K562 (cell line): ENCODE results near the gene MYL6B. TPM values are rescaled to one million over a fixed set of nuclear protein-coding genes. Genes with fewer than 3 reads are reported as not detected.

Experiments used
- DDX20 ChIP-seq: fragments of 450-650 bp; IDR thresholded peaks from 2 replicates; pipeline ENCODE4 v1.6.1; 2016; ENCODE audit warnings: missing genetic modification characterization, low read depth, mild to moderate bottlenecking, missing compliant biosample characterization, moderate library complexity
- ELF2 ChIP-seq: fragments of 250-450 bp; sonication (Bioruptor Pico); IDR thresholded peaks from 2 replicates; pipeline ENCODE4 v1.5.0; 2021; ENCODE audit warnings: mild to moderate bottlenecking
- EP300 ChIP-seq: IDR thresholded peaks from 2 replicates; pipeline ENCODE4 v1.6.1; 2012; ENCODE audit warnings: low read length, improper control_type of control experiment
- GATAD2A ChIP-seq: fragments of 450-650 bp; IDR thresholded peaks from 2 replicates; pipeline ENCODE4 v1.6.1; 2017
- KDM5B ChIP-seq: fragments of 200-600 bp; sonication (generic); IDR thresholded peaks from 2 replicates; pipeline ENCODE4 v1.6.1; 2012; ENCODE audit warnings: low read depth, mild to moderate bottlenecking, moderate library complexity, low read length, control low read depth, inconsistent platforms; ENCODE audit not compliant: insufficient replicate concordance
- NFE2L1 ChIP-seq: fragments of 450-650 bp; IDR thresholded peaks from 2 replicates; pipeline ENCODE4 v1.6.1; 2016; ENCODE audit warnings: missing genetic modification characterization, low read depth, mild to moderate bottlenecking, missing compliant biosample characterization, moderate library complexity, borderline replicate concordance
- NFIC ChIP-seq: fragments of 450-650 bp; IDR thresholded peaks from 2 replicates; pipeline ENCODE4 v1.6.1; 2017; ENCODE audit warnings: mild to moderate bottlenecking, inconsistent platforms
- PML ChIP-seq: IDR thresholded peaks from 2 replicates; pipeline ENCODE4 v1.6.1; 2012; ENCODE audit warnings: low read length, inconsistent platforms
- POLR3G ChIP-seq: IDR thresholded peaks from 2 replicates; pipeline ENCODE4 v1.6.1; 2011; ENCODE audit not compliant: insufficient read length, insufficient replicate concordance; ENCODE audit errors: extremely low read depth
- SAFB ChIP-seq: fragments of 200-400 bp; formaldehyde crosslinking; IDR thresholded peaks from 2 replicates; pipeline ENCODE4 v1.6.1; 2017; ENCODE audit warnings: low read depth, low read length, borderline replicate concordance
- SP1 ChIP-seq: sonication (generic); formaldehyde crosslinking; IDR thresholded peaks from 2 replicates; pipeline ENCODE4 v1.8.1; 2022; ENCODE audit warnings: mild to moderate bottlenecking, missing genetic modification reagents
- SRSF1 ChIP-seq: fragments of 200-400 bp; formaldehyde crosslinking; IDR thresholded peaks from 2 replicates; pipeline ENCODE4 v1.6.1; 2017; ENCODE audit warnings: mild to moderate bottlenecking, low read depth, low read length, moderate library complexity
- TAL1 ChIP-seq: fragments of 450-650 bp; IDR thresholded peaks from 2 replicates; pipeline ENCODE4 v1.6.1; 2016; ENCODE audit warnings: mild to moderate bottlenecking
- ZNF175 ChIP-seq: fragments of 200-800 bp; sonication (Bioruptor generic); IDR thresholded peaks from 2 replicates; pipeline ENCODE4 v1.6.1; 2016; ENCODE audit warnings: low read depth, mild to moderate bottlenecking, missing genetic modification characterization, missing compliant biosample characterization
- ZNF184 ChIP-seq: sonication (generic); formaldehyde crosslinking; IDR thresholded peaks from 2 replicates; pipeline ENCODE4 v1.5.0; 2020; ENCODE audit warnings: missing genetic modification reagents
- ZNF324 ChIP-seq: fragments of 250-450 bp; sonication (Bioruptor Pico); IDR thresholded peaks from 2 replicates; pipeline ENCODE4 v1.4.0; 2020; ENCODE audit warnings: mild to moderate bottlenecking
- ZNF780A ChIP-seq: fragments of 250-450 bp; sonication (Bioruptor Pico); IDR thresholded peaks from 2 replicates; pipeline ENCODE4 v1.5.0; 2021; ENCODE audit warnings: mild to moderate bottlenecking
- polyA plus RNA-seq, 8 experiments: library from polyadenylated mRNA; depleted of rRNA in 4 of 8; stranded (reverse) in 5 of 8; unstranded in 3 of 8; fragments of >200 nt; fragmentation: Nextera tagmentation in 2 of 8; fragmentation: Illumina TruSeq in 1 of 8; extraction: Ambion mirVana in 2 of 8; extraction: Trizol in 1 of 8; gene quantifications; 2 replicates each; pipeline versions ENCODE4 v1.2.1 to v1.2.3, GENCODE V29; 2011 to 2014; ENCODE audit warnings: inconsistent platforms in 1 of 8, missing spikeins in 1 of 8
- total RNA-seq, 7 experiments: library from RNA; depleted of rRNA in 6 of 7; stranded (reverse); fragments of >200 nt in 6 of 7; fragmentation: Illumina TruSeq in 2 of 7; extraction: Trizol in 2 of 7; gene quantifications; 2 replicates each; pipeline versions ENCODE4 v1.2.1 to v1.2.3, GENCODE V29; 2011 to 2021; ENCODE audit warnings: low replicate concordance in 1 of 7
- TF ChIP-seq, protein P1 (sequence below): fragments of 250-450 bp; sonication (Bioruptor Pico); IDR thresholded peaks from 2 replicates; pipeline ENCODE4 v1.8.0; 2022; ENCODE audit warnings: moderate library complexity, mild to moderate bottlenecking, inconsistent platforms
- TF ChIP-seq, protein P2 (sequence below): fragments of 450-650 bp; formaldehyde crosslinking; IDR thresholded peaks from 2 replicates; pipeline ENCODE4 v1.4.0; 2020; ENCODE audit warnings: mild to moderate bottlenecking, moderate library complexity
- TF ChIP-seq, protein P3 (sequence below), 2 experiments: fragments of 450-650 bp in 1 of 2; sonication (generic) in 1 of 2; formaldehyde crosslinking in 1 of 2; IDR thresholded peaks in 1 of 2; conservative IDR thresholded peaks in 1 of 2; 2 replicates each; pipeline versions ENCODE4 v1.6.1 to v1.8.1; 2016 to 2023; ENCODE audit warnings: mild to moderate bottlenecking in 2 of 2, moderate library complexity in 2 of 2, inconsistent platforms in 1 of 2, missing genetic modification reagents in 1 of 2
- TF ChIP-seq, protein P4 (sequence below): fragments of 450-650 bp; conservative IDR thresholded peaks from 2 replicates; pipeline ENCODE4 v1.6.1; 2016; ENCODE audit warnings: missing genetic modification characterization, low read depth, mild to moderate bottlenecking, missing compliant biosample characterization, moderate library complexity
- TF ChIP-seq, protein P5 (sequence below): sonication (generic); formaldehyde crosslinking; IDR thresholded peaks from 2 replicates; pipeline ENCODE4 v1.8.1; 2023; ENCODE audit warnings: mild to moderate bottlenecking, missing genetic modification reagents

The MYL6B gene
- total and polyA plus RNA-seq, 9 of the 15 experiments (the other 6 are each of a cell fraction or from before 2014, with no cell fraction given) = 42.8 to 77.3 (median 68.6) TPM

DNA sequence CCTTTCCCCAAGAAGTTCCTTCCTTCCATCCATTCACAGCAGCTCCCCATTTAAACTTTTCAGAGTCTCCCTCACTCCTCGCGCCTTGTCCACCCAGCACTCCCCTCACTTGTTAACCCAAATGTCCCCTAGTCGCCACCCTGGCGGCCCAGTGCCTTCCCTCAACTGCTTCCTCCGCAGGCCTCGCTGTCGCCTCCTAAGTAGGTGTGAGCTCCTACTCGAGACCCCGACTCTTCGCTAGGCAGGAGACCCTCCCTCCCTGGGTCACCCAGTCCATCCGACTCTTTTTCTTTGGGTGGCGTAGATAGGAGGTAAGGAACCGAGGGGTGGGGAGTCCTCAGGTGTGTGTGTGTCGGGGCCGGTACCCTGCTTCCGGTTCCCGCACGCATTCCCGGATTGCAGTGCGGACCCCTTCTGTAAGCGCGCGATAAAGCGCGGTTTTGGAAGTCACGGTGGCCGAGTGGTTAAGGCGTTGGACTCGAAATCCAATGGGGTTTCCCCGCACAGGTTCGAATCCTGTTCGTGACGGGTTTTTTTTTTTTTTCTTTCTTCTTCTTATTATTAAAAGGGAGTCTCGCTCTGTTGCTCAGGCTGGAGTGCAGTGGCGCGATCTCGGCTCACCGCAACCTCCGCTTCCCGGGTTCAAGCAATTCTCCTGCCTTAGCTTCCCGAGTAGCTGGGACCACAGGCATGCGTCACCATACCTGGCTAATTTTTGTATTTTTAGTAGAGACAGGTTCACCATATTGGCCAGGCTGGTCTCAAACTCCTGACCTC, 37.7 kb downstream of the MYL6B start (continued):
- TF ChIP-seq, protein P1, sequence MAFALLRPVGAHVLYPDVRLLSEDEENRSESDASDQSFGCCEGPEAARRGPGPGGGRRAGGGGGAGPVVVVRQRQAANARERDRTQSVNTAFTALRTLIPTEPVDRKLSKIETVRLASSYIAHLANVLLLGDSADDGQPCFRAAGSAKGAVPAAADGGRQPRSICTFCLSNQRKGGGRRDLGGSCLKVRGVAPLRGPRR = no peak
- TF ChIP-seq NFIC = peak; percentile 56
- TF ChIP-seq ELF2 (CRISPR knock-in tag) = peak; percentile 76; the same call in 1 of the 2 replicates
- no peak for TF ChIP-seq ZNF324 (CRISPR knock-in tag)
- no peak for TF ChIP-seq SAFB
- no peak for TF ChIP-seq ZNF175
- TF ChIP-seq PML = no peak
- TF ChIP-seq ZNF780A (CRISPR knock-in tag) = no peak
- no peak for TF ChIP-seq ZNF184 (CRISPR knock-in tag)
- 0 out of 2 replicates have a peak, but pooled peaks have one; percentile 14 for TF ChIP-seq GATAD2A
- peak; percentile 53 for TF ChIP-seq EP300
- TF ChIP-seq, protein P2, sequence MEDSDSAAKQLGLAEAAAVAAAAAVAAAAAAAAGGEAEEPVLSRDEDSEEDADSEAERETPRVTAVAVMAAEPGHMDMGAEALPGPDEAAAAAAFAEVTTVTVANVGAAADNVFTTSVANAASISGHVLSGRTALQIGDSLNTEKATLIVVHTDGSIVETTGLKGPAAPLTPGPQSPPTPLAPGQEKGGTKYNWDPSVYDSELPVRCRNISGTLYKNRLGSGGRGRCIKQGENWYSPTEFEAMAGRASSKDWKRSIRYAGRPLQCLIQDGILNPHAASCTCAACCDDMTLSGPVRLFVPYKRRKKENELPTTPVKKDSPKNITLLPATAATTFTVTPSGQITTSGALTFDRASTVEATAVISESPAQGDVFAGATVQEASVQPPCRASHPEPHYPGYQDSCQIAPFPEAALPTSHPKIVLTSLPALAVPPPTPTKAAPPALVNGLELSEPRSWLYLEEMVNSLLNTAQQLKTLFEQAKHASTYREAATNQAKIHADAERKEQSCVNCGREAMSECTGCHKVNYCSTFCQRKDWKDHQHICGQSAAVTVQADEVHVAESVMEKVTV (CRISPR knock-in tag) = no peak
- TF ChIP-seq, protein P3, sequence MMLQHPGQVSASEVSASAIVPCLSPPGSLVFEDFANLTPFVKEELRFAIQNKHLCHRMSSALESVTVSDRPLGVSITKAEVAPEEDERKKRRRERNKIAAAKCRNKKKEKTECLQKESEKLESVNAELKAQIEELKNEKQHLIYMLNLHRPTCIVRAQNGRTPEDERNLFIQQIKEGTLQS (IDR thresholded peaks at IDR 0.05) = peak; percentile 57; the same call in 1 of the 2 replicates
- TF ChIP-seq, protein P3 (CRISPR knock-in tag; conservative IDR thresholded peaks at IDR 0.05) = no peak; the same call in 1 of the 2 replicates
- no peak for TF ChIP-seq DDX20 (tag)
- no peak for TF ChIP-seq POLR3G
- peak; percentile 81; the same call in 1 of the 2 replicates for TF ChIP-seq SP1
- TF ChIP-seq, protein P4, sequence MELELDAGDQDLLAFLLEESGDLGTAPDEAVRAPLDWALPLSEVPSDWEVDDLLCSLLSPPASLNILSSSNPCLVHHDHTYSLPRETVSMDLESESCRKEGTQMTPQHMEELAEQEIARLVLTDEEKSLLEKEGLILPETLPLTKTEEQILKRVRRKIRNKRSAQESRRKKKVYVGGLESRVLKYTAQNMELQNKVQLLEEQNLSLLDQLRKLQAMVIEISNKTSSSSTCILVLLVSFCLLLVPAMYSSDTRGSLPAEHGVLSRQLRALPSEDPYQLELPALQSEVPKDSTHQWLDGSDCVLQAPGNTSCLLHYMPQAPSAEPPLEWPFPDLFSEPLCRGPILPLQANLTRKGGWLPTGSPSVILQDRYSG (tag) = no peak
- 0 out of 2 replicates have a peak, but pooled peaks have one; percentile 8 for TF ChIP-seq TAL1
- TF ChIP-seq KDM5B = peak; percentile 82
- TF ChIP-seq NFE2L1 = no peak
- TF ChIP-seq, protein P5, sequence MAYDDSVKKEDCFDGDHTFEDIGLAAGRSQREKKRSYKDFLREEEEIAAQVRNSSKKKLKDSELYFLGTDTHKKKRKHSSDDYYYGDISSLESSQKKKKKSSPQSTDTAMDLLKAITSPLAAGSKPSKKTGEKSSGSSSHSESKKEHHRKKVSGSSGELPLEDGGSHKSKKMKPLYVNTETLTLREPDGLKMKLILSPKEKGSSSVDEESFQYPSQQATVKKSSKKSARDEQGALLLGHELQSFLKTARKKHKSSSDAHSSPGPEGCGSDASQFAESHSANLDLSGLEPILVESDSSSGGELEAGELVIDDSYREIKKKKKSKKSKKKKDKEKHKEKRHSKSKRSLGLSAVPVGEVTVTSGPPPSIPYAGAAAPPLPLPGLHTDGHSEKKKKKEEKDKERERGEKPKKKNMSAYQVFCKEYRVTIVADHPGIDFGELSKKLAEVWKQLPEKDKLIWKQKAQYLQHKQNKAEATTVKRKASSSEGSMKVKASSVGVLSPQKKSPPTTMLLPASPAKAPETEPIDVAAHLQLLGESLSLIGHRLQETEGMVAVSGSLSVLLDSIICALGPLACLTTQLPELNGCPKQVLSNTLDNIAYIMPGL (CRISPR knock-in tag) = peak; percentile 78; the same call in 1 of the 2 replicates
- no peak for TF ChIP-seq SRSF1
